GM18517 (cell line): ENCODE measurements around the gene HRG.
A peak's percentile ranks its signal among the peaks of the same experiment; 100 is the strongest.
"Not testable (repeated sequence)": the region's sequence is repeated elsewhere in the genome, so short reads cannot be mapped to it uniquely, and the experiment has no call there.

ENCODE experiments used
- ATAC-seq: cut with Tn5 transposase; IDR thresholded peaks from one replicate; pipeline ENCODE4 v1.9.1; 2021; ENCODE audit warnings: mild to moderate bottlenecking, moderate library complexity; ENCODE audit not compliant: unreplicated experiment

Gene HRG

GRCh38 chr3:186671051-186671450, 5.2 kb downstream of the HRG start:
- ATAC-seq = no peak

GRCh38 chr3:186678604-186679003, 12.8 kb downstream of the HRG start:
- no peak for ATAC-seq

GRCh38 chr3:186679151-186679550, 13.3 kb downstream of the HRG start:
- no peak for ATAC-seq

GRCh38 chr3:186680869-186681268, 15.1 kb downstream of the HRG start:
- ATAC-seq = no peak

GRCh38 chr3:186682812-186683211, 17.0 kb downstream of the HRG start:
- ATAC-seq = no peak

GRCh38 chr3:186683979-186684378, 18.2 kb downstream of the HRG start:
- no peak for ATAC-seq

- ATAC-seq = not testable (repeated sequence)
Observed at GRCh38 chr3:186686475-186686874, 20.7 kb downstream of the HRG start.

GRCh38 chr3:186687120-186687651, 21.4 kb downstream of the HRG start:
- no peak for ATAC-seq

- ATAC-seq = not testable (repeated sequence)
Observed at GRCh38 chr3:186690304-186690703, 24.5 kb downstream of the HRG start.

GRCh38 chr3:186691676-186692075, 25.9 kb downstream of the HRG start:
- ATAC-seq = no peak

- no peak for ATAC-seq
Observed at GRCh38 chr3:186693843-186694242, 28.0 kb downstream of the HRG start.

GRCh38 chr3:186694288-186695032, 28.6 kb downstream of the HRG start:
- ATAC-seq = no peak

- ATAC-seq = no peak
Observed at GRCh38 chr3:186696522-186696921, 30.7 kb downstream of the HRG start.

- no peak for ATAC-seq
Observed at GRCh38 chr3:186697510-186697909, 31.7 kb downstream of the HRG start.

GRCh38 chr3:186700267-186700666, 34.5 kb downstream of the HRG start:
- ATAC-seq = no peak

- not testable (repeated sequence) for ATAC-seq
Observed at GRCh38 chr3:186702451-186702850, 36.6 kb downstream of the HRG start.

GRCh38 chr3:186705882-186706780, 40.3 kb downstream of the HRG start:
- peak; percentile 66 for ATAC-seq

- no peak for ATAC-seq
Observed at GRCh38 chr3:186708983-186709679, 43.3 kb downstream of the HRG start.

GRCh38 chr3:186710694-186711093, 44.9 kb downstream of the HRG start:
- ATAC-seq = not testable (repeated sequence)

GRCh38 chr3:186713499-186713898, 47.7 kb downstream of the HRG start:
- no peak for ATAC-seq

GRCh38 chr3:186717039-186717457, 51.2 kb downstream of the HRG start, which contains the start of gene KNG1:
KNG1 (plus strand) TSS chr3:186717359; CDS start chr3:186717543, 184 bp downstream.
- no peak for ATAC-seq
